ENCODE data around the gene FOXJ1.

Gene FOXJ1

DNA sequence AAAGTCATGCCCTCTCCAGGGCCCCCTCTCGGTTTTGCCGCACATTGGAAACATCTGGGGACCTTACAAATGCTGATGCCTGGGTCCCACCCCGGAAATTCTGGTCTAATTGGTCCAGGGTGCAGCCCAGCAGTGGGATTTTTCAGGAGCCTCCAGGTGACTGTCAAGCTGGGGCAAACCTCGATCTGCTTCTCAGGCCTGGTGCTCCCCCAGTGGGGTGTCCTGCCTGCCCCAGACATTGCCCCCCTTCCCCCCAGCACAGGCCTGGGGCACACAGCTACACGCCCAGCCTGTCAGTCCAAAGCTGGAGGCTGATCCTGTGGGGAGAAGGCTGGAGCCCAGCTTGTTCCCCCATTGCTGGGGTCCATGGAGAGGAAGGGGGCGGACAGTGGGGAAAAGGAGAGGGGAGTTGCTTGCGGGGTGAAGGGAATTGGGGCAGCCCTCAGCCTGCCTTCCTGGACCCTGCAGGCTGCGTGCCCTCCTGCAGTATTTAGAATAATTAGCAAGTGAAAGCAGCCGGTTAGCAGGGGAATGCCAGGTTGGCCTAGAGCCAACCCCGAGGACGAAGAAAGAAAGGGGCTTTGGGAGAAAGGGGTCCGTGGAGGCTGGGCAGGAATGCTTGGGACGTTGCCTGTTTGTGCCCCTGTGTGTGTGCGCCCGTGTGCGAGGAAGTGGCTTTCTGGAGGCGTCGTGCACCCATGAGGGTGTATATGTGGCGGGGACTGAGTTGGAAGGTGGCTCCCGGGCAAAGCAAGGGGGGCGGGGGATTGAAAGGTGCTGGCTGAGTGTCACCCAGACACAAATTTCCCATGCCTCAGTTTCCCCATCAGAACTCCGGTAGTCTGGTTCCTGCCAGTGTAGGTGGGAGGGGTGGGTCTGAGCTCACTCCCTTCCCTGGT lies 5.9 kb downstream of the FOXJ1 start:
- H3K4me3 ChIP-seq (ENCODE audit: low read depth, low read length): no peak overlapping the region
- TF ChIP-seq, protein P1, sequence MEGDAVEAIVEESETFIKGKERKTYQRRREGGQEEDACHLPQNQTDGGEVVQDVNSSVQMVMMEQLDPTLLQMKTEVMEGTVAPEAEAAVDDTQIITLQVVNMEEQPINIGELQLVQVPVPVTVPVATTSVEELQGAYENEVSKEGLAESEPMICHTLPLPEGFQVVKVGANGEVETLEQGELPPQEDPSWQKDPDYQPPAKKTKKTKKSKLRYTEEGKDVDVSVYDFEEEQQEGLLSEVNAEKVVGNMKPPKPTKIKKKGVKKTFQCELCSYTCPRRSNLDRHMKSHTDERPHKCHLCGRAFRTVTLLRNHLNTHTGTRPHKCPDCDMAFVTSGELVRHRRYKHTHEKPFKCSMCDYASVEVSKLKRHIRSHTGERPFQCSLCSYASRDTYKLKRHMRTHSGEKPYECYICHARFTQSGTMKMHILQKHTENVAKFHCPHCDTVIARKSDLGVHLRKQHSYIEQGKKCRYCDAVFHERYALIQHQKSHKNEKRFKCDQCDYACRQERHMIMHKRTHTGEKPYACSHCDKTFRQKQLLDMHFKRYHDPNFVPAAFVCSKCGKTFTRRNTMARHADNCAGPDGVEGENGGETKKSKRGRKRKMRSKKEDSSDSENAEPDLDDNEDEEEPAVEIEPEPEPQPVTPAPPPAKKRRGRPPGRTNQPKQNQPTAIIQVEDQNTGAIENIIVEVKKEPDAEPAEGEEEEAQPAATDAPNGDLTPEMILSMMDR (IDR thresholded peaks at IDR 0.05; ENCODE audit: low read depth, low read length): no peak
- in situ Hi-C loops (cut with HindIII; ENCODE audit: low sequenced_read_pairs): no loop called here
- DNase-seq (ENCODE audit: low read depth, low spot score): no peak

DNA sequence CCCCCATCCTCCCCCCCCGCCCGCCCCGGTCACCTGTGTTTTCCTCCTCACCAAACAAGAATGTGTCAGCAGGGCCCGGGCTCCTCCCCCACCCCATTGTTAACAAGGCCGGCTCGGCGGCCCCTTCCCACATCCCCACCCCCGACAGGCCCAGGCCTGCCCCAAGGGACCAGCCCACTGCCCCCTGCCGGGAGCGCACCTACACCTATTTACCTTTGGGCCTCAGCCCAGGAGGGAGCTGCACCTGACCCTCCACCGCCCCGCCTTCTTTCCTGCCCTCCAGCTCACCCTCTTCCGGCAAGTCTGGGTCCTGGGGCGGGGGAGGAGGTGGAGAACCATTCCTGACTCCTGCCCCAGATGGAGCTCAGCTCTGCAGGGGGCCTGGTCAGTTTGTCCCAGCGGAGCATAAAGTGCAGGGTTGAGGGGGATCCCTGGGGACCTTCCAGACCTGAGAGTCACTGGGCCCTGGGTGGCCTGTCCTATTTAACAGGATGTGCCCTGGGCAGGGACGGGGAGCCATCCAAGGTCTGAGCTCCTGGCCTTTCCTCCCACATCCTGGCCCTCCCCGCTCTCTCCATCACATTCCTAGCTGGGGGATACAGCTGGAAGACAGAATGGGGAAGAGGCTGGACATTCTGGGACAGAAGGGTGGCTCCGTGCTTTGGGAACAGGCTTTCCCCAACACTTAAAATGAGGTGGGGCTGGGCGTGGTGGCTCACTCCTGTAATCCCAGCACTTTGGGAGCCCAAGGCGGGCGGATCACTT lies 8.3 kb downstream of the FOXJ1 start:
- H3K4me3 ChIP-seq (ENCODE audit: low read depth, low read length): no peak overlapping the region
- in situ Hi-C loops (cut with HindIII; ENCODE audit: low sequenced_read_pairs): no loop called here
- DNase-seq (ENCODE audit: low read depth, low spot score): no peak
- TF ChIP-seq, protein P1 (IDR thresholded peaks at IDR 0.05; ENCODE audit: low read depth, low read length): no peak

DNA sequence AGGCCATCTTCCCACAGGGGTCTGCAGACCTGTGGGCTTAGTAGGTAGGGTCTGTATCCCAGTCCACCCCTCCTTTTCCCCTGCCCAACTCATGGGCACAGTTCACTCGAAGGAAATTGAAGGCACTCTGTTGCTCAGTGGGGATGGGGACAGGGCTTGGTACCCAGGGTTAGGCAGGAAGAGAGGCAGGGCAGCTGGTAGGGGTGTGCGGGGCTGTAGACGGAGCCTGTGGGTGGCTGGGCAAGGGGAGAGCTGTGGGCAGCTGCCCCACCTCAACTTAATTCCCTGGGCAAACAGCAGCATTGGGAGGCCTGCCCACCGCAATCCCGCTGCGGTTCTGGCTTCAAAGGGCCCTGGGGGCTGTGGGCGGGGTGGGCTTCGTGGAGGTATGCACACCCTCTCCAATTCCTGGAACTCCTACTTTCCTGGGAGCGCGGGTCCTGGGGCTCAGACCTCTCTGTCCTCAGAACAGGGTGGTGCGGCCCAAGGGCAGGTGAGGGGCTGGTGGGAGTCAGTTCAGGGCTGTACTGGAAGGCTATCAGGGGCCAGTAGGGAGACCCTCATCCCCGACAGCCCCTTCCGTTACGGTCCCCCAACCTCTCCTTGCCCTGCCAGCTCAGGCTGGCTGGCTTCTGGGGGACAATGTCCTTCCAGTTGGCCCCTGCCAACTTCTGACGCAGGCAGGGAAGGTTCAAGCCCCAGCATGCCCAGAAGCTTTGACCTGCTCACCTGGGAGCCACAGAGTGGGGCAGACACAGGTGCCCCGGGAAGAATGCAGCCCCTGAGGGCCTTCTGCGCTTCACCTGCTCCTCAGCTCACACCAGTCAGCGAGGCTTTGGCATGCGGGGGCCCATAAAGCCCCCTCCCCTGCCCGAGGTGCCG lies 9.1 kb downstream of the FOXJ1 start:
- no peak for DNase-seq (ENCODE audit: low read depth, low spot score)
- in situ Hi-C loops (cut with HindIII; ENCODE audit: low sequenced_read_pairs): no loop called here
- TF ChIP-seq, protein P1 (IDR thresholded peaks at IDR 0.05; ENCODE audit: low read depth, low read length): no peak
- H3K4me3 ChIP-seq (ENCODE audit: low read depth, low read length): no peak overlapping the region

DNA sequence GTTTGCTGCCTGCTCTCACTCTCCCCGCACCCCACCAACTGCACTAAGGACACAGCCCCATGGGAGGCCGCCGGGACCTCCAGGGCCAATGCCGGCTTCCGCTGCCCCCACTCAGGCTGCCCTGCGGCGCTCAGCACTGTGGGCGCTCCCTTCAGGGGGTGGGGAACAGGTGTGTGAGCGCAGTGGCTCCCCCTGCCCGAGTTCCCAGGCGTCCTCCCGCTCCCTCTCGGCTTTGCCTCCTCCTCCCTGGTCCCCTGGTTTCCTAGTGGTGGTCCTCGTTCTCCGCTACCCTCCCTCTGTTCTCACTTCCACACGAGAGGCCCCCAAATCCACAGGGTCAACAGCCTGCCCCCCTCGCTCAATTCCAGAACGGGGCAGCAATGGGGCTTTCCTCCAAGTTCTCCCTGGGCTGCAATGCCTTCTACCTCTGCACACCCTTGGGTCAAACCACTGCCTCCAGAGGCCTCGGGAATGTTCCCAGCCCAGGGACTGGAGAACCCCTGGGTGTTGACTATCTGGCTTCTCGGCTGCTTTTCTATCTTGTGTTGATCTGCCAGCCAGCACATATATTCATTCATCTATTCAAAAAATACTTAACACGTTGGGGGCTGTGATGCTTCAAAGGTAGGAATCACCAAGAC lies 9.9 kb downstream of the FOXJ1 start:
- TF ChIP-seq, protein P1 (IDR thresholded peaks at IDR 0.05; ENCODE audit: low read depth, low read length): no peak
- DNase-seq (ENCODE audit: low read depth, low spot score): no peak
- H3K4me3 ChIP-seq (ENCODE audit: low read depth, low read length): no peak overlapping the region
- in situ Hi-C loops (cut with HindIII; ENCODE audit: low sequenced_read_pairs): no loop called here

DNA sequence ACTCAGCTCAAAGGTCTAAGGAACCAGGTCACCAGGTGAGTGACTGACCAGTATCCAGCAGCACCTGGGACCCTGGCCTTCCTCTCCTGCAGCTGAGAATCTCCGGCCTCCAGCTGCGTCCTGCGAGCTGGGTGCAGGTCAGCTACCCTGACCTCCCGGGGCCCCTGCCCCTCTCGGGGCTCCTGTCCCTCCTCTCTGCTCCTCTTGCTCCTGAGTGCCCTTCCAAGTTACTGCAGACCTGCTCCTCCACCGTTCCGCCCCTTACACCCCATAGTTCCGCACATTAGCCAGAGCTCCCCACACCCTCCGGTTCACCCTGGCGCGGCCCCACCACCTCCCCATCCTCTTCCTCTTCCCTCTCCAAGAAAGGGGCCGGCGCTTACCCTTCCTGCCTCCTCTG lies 10.6 kb downstream of the FOXJ1 start:
- no peak for DNase-seq (ENCODE audit: low read depth, low spot score)
- in situ Hi-C loops (cut with HindIII; ENCODE audit: low sequenced_read_pairs): no loop called here
- TF ChIP-seq, protein P1 (IDR thresholded peaks at IDR 0.05; ENCODE audit: low read depth, low read length): no peak
- no peak overlapping the region for H3K4me3 ChIP-seq (ENCODE audit: low read depth, low read length)

DNA sequence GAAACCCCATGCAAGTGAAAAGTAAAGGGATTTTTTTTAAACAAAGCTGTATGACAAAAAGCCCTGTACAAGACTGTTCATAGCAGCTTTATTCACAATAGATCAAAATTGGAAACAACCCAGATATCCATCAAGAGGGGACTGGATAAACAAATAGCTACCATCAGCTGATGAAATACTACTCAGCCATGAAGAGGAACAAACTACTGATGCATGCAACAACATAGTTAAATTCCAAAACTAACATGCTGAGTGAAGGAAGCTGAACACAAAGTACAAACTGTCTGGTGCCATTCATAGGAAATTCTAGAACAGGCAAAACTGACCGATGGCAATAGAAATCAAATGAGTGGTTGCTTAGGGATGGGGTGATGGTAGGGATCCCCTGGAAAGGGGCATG lies 15.1 kb downstream of the FOXJ1 start:
- TF ChIP-seq, protein P1 (IDR thresholded peaks at IDR 0.05; ENCODE audit: low read depth, low read length): no peak
- in situ Hi-C loops (cut with HindIII; ENCODE audit: low sequenced_read_pairs): no loop called here
- DNase-seq (ENCODE audit: low read depth, low spot score): no peak
- H3K4me3 ChIP-seq (ENCODE audit: low read depth, low read length): no peak overlapping the region
